Glomerular endothelial cell (primary cell): ENCODE results near the gene SKI. TPM values are rescaled to one million over a fixed set of nuclear protein-coding genes. Genes with fewer than 3 reads are reported as not detected.
A peak's percentile ranks its signal among the peaks of the same experiment; 100 is the strongest.

ENCODE experiments used
- DNase-seq: peaks from one replicate; pipeline ENCODE4 v3.0.0-alpha.2; 2011; ENCODE audit warnings: low read depth, low spot score; ENCODE audit errors: extremely low read depth
- total RNA-seq: library from RNA; depleted of rRNA; stranded (reverse); fragments of >200 nt; gene quantifications from 2 replicates; pipeline ENCODE4 v1.2.3, GENCODE V29; 2015

The SKI gene
- 50.6 and 84.2 TPM in 2 replicates for total RNA-seq

DNA sequence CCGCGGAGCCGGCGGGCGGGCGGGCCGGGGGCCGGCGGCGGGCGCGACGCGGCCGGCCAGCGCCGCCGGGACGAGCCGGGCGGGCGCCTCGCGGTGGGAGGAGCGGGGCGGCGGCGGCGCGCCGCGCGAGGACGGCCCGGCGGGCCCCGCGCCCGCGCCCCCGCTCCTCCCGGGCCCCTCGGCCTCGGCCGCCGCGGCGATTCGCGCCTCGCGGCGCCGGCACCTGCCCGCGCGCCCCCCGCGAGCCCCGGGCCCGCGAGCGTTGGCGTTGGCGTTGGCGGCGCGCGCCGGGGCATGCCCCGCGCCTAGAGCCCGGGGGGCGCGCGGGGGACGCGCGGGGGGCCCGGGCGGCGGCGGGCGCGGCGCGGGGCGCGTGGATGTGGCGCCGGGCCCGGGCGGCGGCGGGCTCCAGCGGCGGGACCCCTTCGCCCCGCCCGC lies at the start of gene SKI:
SKI (plus strand) TSS at position 163 of the 438 bp plus-strand sequence. CDS start 448 bp downstream, outside the sequence.
- no peak for DNase-seq

DNA sequence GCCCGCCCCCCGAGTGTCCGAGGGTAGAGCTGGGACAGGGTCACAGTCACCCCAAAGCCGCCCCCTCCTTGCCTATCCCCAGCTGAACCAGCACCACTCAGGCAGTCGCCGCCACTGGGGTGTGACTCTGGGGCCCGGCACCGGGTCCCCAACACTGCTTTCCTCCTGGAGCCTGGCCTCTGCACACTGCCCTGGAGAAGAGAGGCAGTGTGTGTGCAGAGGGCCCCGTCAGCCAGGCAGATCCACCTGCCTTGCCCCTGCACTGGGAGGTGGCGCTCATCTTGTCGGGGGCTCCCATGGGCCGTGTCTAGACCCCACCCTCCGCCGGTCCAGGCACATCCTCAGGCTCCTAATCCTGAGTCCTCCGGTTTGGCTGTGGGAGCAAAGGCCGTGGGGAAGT lies 49.2 kb upstream of the SKI start:
- DNase-seq: no peak

DNA sequence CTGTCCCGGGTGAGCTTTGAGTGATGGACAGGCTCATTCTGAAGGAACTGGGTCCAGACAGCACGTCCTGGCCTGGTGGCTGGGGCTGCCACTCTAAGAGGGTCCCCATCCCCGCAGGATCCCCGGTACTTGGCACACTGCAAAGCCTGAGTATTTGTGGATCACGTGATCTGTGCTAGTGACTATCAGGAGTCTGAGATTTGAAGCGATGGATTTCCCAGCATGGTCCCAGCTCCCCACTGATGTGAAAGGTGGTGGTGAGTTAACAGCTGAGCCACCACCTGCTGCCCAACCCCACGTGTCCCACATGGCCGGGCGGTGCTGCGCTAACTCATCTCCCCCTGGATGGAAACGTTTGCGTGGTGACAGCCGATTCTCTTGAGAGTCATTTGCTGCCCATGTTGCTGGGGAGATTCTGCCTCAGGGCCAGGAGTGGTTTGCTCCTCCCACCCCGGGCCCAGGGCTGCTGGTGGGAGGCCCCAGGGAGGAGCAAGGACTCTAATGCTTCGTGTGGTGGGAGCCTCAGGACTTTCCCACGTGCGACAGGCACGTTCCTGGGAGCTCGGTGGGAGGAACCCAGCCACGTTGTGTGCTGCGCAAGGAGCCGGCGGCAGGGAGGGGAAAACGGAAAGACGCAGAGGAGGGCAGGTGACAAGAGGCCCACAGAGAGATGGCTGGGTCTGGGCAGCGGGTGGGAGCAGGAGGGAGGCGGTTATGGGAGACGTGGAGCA lies 48.7 kb upstream of the SKI start:
- no peak for DNase-seq

DNA sequence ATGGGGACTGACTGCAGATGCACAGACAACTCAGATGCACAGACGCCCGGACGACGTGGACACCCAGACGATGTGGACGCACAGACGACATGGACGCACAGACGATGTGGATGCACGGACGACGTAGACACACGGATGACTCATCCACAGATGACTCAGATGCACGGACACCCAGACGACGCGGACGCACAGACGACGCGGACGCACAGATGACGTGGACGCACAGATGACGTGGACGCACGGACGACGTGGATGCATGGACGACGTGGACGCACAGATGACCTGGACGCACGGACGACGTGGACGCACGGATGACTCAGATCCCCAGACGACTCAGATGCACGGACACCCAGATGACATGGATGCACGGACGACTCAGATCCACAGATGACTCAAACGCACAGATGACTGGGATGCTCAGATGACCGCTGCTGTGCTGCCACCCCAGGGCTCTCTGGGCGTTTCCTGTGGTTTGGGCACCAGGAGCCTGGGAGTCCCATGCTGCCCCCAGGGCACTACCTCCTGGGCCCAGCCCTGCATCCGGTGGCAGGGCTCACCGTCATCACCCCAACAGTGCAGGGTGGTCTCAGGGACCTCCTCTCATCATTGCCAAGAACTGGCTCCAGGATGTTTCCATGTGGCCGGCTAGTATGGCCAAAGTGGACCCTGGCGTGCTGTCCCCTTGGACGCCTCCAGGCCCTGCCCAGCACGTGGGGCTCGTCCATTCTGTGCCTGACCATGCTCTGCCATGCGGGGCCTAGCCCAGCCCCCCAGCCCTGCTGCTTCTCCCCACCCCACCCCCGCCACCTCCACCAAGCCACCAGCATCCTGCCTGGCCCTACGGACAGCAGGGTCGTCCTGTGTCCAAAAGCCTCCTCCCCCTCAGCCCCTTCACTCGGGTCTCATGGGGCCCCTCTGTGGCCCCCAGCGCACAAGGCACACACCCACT lies 47.5 kb upstream of the SKI start:
- no peak for DNase-seq

DNA sequence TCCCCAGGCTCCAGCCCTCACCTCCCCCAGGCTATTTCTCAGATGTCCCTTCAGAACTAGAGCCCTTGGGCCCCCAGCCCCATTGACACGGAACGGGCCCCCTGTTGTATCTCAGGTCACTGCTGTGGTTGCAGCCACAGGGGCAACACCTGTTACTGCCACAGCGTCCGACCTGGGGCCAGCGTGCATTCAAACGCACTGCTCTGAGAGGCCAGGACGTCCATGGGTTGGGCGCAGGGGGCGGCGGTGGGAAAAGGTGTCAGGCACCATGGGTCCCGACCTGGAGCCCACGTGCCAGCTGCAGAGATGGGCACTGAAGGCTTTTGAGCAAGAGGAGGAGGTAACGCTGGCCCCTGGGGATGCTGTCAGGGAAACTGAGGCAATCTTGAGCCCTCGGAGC lies 46.8 kb upstream of the SKI start:
- DNase-seq: no peak

DNA sequence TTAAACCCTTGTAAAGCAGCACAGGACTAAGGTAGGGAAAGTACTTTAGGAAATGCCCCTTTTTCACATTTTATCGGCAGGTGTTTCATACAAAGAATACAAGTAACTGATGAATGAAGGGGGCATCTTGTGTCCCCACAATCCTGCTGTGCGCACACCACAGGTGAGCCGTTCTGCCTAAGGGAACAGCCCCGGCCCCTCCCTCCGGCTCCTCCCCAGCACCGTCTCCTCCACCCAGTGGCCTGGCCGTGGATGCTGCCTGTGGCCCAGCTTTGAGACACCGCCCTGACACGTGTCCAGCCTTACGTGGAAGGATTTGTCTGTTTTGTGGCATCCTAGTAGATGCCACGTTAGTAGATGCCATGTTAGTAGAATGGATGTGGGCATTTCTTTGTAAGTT lies 46.4 kb upstream of the SKI start:
- DNase-seq: no peak

DNA sequence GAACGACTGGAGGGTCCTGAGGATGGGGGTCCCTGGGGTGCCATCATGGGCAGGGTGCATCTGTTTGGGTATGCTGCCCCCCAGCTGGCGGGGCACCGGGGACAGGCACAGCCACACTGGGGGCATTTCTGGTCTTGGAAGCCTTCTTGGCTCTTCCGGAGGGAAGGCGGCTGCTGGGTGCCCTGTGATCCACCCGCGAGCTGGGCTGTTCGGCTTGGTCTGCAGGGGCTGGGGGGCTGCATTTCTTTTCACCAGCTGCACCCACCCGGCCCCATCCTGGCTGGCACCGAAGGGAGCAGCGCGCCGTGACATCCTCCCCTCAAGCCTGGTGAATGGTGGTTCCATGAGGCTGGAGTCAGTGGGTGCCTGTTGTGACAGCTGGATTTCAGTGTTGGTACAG lies 45.7 kb upstream of the SKI start:
- DNase-seq: no peak

DNA sequence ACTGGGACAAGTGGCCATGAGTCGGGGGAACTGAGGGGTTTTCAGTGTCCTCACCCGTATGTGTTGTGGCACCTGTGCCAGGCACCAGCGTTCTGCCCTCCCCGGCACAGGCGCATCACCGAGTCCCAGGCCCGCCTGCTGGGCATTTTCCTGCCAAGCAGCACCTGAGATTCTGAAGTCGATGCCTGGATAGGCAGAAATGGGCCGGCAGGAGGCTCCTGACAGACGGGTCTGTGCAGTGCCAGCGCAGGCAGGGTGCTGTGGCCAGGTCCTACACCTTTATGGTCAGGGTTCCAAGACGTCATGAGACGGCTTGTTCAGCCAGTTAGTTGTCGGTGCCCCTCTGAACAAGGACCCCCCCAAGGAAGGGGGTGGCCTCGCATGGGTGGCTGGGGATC lies 44.2 kb upstream of the SKI start:
- DNase-seq: no peak

DNA sequence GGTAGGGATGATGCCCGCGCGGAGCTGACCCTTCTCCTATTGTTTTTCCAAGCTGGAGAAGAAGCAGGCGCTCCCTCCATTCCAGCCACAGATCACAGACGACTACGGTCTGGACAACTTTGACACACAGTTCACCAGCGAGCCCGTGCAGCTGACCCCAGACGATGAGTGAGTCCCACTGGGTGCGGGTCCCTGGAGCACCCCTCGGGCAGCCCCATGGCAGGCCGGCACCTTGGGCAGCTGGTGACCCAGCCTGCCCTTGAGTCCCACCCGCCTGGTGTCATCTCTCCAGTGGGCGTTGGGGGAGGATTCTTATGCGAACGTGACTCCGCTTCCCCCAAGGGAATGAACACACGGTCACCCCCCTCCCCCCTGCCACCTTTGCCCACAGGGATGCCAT lies 43.6 kb upstream of the SKI start:
- DNase-seq: no peak

DNA sequence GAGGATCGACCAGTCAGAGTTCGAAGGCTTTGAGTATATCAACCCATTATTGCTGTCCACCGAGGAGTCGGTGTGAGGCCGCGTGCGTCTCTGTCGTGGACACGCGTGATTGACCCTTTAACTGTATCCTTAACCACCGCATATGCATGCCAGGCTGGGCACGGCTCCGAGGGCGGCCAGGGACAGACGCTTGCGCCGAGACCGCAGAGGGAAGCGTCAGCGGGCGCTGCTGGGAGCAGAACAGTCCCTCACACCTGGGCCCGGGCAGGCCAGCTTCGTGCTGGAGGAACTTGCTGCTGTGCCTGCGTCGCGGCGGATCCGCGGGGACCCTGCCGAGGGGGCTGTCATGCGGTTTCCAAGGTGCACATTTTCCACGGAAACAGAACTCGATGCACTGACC lies 43.2 kb upstream of the SKI start:
- no peak for DNase-seq

DNA sequence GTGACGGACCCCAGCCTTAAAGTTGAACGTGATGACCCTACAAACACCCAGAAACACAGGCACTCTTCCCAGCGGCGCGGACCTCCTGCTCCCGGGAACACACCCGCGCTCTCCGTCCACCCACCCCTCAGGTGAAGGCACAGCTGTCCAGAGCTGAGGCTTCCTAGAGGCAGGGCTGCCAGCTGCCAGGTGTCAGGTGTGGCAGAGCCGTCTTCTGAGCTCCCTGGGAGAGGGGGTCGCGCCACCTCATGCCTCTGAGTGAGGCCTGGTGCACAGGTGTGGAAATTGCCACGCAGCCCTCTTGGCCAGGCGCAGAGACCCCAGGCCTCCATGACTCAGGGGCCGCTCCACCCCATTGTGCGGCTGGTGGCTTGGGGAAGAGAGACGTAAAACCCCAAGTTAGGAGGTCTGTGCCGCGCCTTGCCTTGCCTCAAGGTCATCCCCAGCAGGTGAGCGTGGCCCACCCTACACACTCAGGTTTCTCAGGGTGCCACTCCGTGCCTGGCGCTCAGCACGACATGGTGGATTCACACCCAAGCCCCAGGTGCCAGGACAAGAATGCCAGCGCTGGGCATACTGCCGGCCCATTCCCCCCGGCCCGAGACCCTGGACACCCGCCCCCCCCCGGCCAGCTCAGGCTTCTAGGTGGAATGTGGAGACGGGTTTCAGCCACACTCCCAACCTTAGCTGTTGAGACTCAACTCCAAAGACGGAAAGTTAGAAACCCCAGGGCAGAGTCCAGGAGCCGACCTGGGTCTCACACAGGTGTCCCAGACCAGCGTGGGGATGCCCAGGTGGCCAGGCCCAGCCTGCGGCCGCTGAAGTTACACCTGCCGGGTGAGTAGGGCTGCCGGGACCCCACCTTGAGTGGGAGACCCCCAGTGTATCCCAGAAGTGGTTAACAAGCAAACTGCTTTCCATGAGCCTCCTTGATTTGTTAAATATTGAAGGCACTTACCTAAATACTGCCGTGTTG lies 42.0 kb upstream of the SKI start:
- no peak for DNase-seq

DNA sequence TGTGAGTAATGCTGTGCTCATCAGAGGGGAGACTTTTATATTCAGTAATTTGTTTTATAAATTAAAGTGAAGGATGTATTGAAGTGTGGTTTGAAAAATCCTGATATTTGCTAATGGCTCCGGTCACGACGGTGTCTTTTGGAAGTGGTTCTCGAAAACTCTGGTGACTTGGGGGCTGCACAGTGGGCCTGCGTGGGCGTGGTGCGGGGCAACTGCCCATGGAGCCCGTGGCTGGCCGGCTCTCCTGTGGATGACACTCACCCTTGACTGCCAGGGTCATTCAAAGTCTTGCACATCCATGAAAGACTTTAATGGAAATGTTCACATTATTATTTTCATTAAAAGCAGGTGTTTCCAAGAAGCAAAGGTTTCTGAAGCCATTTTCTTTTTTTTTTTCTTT lies 41.2 kb upstream of the SKI start:
- DNase-seq: no peak

DNA sequence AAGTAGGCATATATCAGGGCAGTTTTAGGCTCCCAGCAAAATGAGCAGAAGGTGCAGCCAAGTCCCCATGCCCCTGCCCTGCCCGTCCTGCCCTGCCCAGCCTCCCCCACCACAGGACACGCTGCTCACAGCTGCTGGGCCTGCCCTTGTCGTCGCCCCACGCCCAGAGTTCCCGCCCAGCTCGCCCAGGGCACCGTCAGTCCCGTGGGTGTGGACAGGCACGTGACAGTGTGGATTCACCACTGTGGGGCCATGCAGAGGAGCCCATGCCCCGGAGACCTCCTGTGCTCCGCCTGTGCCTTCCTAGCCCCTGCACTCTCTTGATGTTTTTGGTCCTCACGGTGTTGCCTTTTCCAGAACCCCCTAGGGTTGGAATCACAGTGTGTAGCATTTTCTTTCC lies 40.5 kb upstream of the SKI start:
- no peak for DNase-seq

DNA sequence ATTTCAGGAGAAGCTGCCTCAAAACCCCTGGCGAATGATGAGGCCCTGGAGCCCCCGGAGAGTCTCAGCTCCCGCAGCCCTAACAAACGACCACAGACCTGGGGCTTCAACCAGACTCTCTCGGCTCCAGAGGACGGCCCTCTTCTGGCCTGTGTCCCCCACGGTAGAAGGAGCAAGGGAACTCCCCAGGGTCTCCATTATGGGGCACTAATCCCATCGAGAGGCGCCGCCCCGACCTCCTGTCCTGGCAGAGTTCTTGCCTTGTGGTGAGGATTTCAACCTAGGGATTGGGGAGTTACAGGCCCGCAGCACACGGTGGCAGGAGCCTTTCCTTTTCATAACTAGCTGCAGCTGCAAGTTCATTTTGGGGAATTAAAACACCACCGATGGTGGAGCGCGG lies 39.8 kb upstream of the SKI start:
- no peak for DNase-seq

DNA sequence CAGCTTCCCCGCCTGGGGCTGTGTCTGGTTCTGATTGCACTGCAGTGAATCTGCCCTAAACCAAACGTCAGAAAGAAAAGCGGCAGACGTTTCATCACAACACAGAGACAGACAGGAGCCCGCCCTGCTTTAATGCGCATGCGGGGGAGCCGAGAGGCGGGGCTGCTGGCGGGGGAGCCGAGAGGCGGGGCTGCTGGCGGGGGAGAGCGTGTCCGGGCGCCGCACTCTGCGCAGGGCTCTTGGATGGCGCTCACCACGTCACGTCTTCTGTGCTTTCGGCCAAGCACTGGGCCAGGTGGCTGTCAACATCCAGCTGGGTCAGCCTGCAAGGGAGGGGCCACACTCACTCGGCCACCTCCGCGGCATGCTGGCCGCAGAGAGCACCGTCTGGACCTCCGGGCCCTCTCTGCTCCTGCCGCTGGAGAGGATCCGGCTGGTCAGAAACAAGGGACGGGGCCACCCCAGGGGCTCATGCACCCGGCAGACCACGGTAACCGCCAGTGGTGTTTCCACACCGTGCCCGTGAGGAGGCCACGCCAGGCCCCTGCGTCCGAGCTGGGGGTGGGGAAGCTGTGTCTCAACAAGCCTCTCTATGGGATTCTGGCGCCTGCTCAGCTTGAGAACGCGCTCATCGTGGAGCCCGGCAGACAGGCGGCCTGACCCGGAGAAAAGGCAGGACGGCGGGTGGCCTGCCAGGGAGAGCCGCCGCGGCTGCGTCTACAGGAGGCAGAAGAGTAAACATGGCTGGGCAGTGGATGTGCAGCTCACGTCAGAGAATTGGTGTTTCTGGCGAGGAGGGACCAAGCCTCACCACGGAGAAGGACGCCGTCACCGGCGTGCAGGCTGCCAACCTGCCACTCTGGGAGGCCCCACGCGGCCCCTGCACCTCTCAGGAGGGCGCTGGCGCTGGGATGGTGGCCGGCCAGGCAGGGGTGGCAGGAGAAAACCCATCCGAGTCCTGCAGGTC lies 38.4 kb upstream of the SKI start:
- DNase-seq: peak; percentile 57

DNA sequence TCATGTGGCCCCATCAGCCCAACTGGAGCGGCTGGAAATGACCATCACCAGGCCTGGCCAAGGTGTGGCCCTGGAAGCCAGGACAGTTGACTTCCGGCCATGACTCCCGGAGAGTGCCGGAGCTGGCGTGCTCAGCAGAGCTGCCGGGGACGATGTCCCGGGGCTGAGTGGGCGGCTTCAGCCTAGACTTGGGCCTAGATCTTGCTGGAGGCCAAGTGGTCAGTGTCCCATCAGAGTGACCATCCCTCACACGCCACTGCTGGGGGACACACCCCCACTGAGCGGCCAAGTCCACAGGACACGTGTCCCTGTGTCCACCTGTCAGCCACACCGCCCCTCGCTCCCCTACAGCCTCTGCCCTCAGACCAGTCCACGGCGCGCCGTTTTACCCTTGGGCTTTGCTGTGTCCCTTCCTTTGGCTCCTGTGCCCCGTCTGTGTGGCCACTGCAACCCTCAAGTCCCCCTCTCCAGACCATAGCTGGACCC lies 37.6 kb upstream of the SKI start:
- DNase-seq: no peak

DNA sequence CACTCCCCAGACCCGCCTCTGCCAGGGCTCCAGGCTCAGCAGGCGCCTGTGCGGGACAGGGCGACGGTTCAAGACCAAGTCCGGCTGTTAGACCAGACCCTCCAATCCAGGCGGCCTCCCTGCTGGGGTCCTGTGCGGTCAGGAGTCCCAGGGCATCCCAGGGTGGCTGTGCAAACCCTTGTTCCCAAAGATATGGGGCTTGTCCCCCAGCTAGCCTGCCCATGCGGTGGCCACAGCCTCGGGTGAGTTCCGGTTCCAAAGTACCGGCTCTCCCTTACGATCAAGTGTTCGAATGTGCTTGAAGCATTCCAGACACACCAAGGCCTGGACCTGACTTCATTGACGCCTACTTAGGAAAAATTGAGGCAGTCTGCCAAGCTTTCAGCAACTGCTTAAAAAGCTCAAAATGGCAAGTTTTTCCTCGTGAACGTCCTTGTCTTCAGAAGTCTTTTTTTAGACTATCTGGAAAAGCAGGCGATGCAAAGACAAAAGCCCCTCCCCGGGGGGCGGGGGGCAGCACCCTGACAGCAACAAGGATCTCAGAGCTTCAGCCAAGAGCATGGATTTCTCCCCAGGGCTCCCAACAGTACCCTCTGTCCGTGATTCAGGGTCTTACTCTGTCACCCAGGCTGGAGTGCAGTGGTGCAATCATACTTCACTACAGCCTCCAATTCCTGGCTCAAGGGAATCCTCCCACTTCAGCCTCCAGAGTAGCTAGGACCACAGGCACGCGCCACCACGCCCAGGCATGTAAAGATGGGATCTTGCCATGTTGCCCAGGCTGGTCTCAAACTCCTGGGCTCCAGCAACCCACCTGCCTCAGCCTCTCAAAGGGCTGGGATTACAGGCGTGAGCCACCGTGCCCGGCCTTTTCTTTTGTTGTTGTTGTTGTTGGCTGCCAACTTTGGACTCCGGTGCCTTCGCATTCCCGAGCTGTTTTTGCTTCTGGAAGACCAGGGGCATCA lies 35.8 kb upstream of the SKI start:
- no peak for DNase-seq

DNA sequence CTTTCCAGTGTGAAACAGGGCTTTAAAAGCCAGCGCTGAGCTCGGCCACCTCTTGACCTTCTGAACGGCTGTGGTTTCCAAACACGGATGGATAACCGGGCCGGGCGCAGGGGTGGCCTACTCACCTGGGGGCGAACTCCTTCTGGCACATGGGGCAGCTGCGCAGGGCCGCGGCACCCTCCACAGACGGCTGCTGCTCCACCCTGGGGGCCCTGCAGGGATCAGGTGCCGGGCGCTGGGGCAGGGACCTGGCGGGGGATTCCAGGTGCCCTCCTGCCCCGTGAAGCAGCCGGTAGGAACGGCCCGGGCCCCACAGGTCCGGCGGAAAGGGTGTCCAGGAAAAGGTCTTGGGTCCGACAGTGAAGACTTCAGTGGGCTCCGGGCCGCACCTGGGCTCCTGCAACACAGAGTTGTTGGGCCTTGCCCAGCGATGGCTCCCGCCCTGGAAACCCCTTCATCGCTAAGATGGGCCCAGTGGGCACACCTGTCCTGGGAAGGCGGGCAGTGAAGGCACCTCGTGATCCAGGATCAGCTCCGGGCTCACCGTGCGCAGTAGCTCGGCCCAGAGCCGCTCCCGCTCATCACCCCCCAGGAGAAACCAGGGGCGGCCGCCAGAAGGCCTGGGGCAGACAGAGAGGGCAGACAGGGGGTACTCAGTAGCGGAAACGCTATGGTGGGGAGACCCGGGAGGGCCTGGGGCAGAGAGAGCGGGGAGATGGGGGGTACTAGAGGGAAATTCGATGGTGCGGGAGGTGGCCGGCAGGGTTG lies 34.4 kb upstream of the SKI start:
- DNase-seq: no peak
